MV-4-11 (cell line): ENCODE results near the gene HPF1.
"Not testable (repeated sequence)": the region's sequence is repeated elsewhere in the genome, so short reads cannot be mapped to it uniquely, and the experiment has no call there.

Experiments used
- DNase-seq: peaks from one replicate; lab custom pipeline; 2025; lab: John Stamatoyannopoulos, UW

HPF1 gene

DNA sequence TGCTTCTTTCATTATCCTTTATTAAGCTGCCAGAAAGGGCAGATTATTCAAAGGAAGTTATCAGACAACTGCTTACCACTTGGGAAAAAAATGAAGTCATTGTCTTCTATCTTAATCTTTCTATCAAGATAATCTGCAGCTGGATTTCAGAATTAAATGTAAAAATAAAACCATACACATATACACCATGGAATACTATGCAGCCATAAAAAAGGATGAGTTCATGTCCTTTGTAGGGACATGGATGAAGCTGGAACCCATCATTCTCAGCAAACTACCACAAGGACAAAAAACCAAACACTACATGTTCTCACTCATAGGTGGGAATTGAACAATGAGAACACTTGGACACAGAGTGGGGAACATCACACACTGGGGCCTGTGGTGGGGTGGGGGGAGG lies 19.1 kb downstream of the HPF1 start:
- DNase-seq = not testable (repeated sequence)

DNA sequence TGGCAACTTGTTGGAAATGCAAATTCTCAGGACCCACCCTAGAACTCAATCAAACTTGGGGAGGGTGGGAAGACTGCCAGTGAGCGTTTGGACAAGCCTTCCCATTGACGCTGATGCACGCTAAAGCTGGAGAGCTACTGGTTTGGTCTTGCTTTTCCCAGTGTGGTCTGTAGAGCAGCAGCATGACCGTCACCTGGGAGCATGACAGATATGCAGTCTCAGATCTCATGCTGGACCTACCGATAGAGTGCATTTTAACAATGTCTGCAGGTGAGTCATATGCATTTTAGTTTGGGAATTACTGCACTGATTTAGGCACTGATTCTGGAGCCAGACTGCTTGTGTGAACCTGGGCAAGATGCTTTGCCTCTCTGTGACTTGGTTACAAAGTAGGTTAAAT lies 27.2 kb downstream of the HPF1 start:
- no peak for DNase-seq

- no peak for DNase-seq
These were observed 30.1 kb downstream of the HPF1 start for GRCh38 chr4:169727616-169728015.

- no peak for DNase-seq
These were observed 33.5 kb downstream of the HPF1 start for GRCh38 chr4:169724260-169724659.

DNA sequence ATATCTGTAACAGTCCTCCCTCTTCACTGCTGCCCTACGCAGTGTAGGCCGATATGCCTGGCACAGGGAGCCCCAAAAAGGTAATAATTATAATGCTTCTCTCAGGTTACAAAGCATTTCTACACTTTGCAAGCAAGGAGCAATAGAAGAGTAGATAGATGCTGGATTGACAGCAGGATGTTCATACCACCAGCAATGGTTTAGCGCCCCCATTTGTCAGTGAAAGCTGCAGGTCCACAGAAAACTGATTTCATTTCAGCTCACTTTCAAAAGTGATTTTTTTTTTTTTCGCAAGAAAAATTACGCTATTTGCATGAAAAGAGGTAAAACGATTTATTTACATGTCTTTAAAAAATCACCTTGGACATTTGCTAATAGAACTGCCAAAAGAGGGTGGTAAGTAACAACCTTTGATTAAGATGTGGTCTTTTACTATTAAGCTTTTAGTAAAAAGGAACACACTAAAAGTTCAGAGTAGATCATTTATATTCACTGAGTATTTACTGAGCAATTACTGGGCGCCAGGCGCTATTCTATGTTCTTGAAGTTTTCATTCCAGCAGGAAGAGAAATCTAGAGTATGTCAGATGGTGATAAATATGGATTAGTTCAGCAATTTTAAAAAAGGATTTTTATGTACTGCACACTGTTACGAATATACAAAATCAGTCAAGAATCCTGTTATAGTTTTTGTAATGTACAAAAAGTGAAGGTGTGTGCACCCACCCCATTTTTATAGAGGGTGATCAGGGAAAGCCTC lies 34.4 kb downstream of the HPF1 start:
- no peak for DNase-seq

- DNase-seq = no peak
These were observed 37.2 kb downstream of the HPF1 start for GRCh38 chr4:169720529-169720928.

GRCh38 chr4:169716677-169717076 lies 41.1 kb downstream of the HPF1 start:
- no peak for DNase-seq

DNA sequence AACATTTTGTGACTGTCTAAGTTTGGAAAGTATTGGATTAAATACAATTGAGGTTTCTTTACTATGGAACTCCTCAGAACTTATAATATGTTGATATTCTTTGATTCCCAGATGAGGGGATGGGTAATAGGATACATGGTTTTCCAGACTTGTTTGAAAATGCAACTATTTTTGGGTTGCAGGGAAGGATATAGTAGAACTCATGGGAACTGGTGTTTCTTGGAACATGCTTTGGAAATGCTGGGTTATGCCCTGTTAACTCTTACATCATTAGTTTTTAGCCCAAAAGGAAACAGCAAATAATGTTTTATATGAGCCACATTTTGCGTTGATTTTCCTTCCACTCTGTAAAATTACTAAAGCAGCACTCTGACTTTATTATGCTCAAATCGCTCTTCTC lies 41.9 kb downstream of the HPF1 start:
- DNase-seq = no peak

- no peak for DNase-seq
These were observed 49.6 kb downstream of the HPF1 start for GRCh38 chr4:169707958-169708643.

- DNase-seq = no peak
These were observed 59.4 kb downstream of the HPF1 start for GRCh38 chr4:169698331-169698730.

- DNase-seq = no peak
These were observed 67.0 kb downstream of the HPF1 start for GRCh38 chr4:169690787-169691186.

- DNase-seq = no peak
These were observed 68.1 kb downstream of the HPF1 start for GRCh38 chr4:169689681-169690080.

DNA sequence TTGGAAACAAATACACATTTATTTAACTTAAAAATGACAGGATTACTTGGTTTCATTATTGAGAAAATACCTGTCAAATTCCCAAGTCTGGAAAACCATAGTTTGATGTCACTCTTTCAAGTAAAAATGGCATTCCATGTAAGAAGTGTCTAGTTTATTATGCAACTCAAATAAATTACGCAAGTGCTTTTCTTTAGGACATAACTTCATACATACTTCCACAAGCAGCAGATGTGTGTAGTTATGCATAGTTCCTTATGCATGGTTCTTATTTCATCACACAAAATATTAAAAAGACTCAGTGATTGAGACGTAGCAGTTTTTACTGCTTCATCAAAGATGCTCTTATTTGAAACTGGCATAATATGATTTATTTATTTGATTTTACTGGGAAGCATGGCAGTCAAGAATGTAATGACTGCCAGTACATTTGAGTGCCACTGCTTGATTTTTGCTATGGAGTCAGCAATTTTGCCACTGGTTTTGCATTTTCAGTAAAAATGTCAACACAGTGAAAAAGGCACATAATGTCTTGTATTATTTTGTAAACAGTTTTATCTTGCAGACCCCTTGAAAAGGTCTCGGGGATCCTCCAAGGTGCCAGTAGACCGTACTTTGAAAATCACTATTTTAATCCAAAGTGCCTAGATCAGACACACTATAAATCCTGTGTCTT lies 75.2 kb downstream of the HPF1 start:
- peak; percentile 63 for DNase-seq
